CD8-positive, alpha-beta memory T cell (primary cell): Measurements from ENCODE around the gene LGR6. TPM values are rescaled to one million over a fixed set of nuclear protein-coding genes. Genes with fewer than 3 reads are reported as not detected.

Experiments
- polyA plus RNA-seq: library from polyadenylated mRNA; unstranded; fragments of 300-500 nt; fragmentation: Illumina TruSeq; gene quantifications from one replicate; pipeline ENCODE4 v1.2.3, GENCODE V29; 2021
- total RNA-seq, 2 experiments: library from RNA; stranded (reverse); gene quantifications; one replicate each; pipeline ENCODE4 v1.2.3, GENCODE V29; 2021

Gene LGR6
- total and polyA plus RNA-seq, 3 experiments from 2014 or later, result 0.40 to 3.1 (median 0.53) TPM

Other genes with a start within 250 kb of the LGR6 start
- not detected for gene LMOD1, start 247.3 kb upstream of the LGR6 start, total RNA-seq
- gene LMOD1, start 247.3 kb upstream of the LGR6 start, polyA plus RNA-seq, result not detected
- 100 to 1,000 TPM; 120 to 130 TPM for gene TIMM17A, start 238.3 kb upstream of the LGR6 start, total RNA-seq
- gene TIMM17A, start 238.3 kb upstream of the LGR6 start, polyA plus RNA-seq, result 31.5 TPM
- 10 to 100 TPM; 30.5 to 33.2 TPM for gene RNPEP, start 211.2 kb upstream of the LGR6 start, total RNA-seq
- gene RNPEP, start 211.2 kb upstream of the LGR6 start, polyA plus RNA-seq, result 36.3 TPM
- gene ELF3, start 183.2 kb upstream of the LGR6 start, total RNA-seq, result under 1 TPM; 0.11 to 0.26 TPM
- not detected for gene ELF3, start 183.2 kb upstream of the LGR6 start, polyA plus RNA-seq
- not detected for gene GPR37L1, start 70.9 kb upstream of the LGR6 start, total RNA-seq
- 0.08 TPM for gene GPR37L1, start 70.9 kb upstream of the LGR6 start, polyA plus RNA-seq
- gene ARL8A, start 49.1 kb upstream of the LGR6 start, total RNA-seq, result 10 to 100 TPM; 50.2 to 51.4 TPM
- gene ARL8A, start 49.1 kb upstream of the LGR6 start, polyA plus RNA-seq, result 12.3 TPM
- gene PTPN7, start 33.2 kb upstream of the LGR6 start, total RNA-seq, result 100 to 1,000 TPM; 446 to 449 TPM
- gene PTPN7, start 33.2 kb upstream of the LGR6 start, polyA plus RNA-seq, result 91.4 TPM
- gene UBE2T, start 148.1 kb downstream of the LGR6 start, total RNA-seq, result 10 to 100 TPM; 71.8 to 76.9 TPM
- gene UBE2T, start 148.1 kb downstream of the LGR6 start, polyA plus RNA-seq, result 6.8 TPM
- 10 to 100 TPM; 11.9 to 13.1 TPM for gene PPP1R12B, start 154.9 kb downstream of the LGR6 start, total RNA-seq
- 11.7 TPM for gene PPP1R12B, start 154.9 kb downstream of the LGR6 start, polyA plus RNA-seq